Liver (tissue), 9 donors: ENCODE measurements around the gene TMEM91. TPM values are rescaled to one million over a fixed set of nuclear protein-coding genes. Genes with fewer than 3 reads are reported as not detected.

Experiments used
- DNase-seq: peaks from one replicate; pipeline ENCODE4 v3.0.0-alpha.2; 2017; ENCODE audit warnings: low spot score
- H3K27ac ChIP-seq, 2 donors: one replicate each; pipeline ENCODE4 v1.7.0; 2013; ENCODE audit warnings: inconsistent platforms in 2 of 2, low read length in 2 of 2, control low read depth in 1 of 2, low read depth in 1 of 2, mild to moderate bottlenecking in 1 of 2
- H3K27me3 ChIP-seq, 4 donors: one replicate each; pipeline versions ENCODE4 v1.6.1 to v1.7.0; 2013; ENCODE audit warnings: low read length in 3 of 4, inconsistent platforms in 1 of 4, mild to moderate bottlenecking in 1 of 4, moderate library complexity in 1 of 4; ENCODE audit not compliant: control insufficient read depth in 4 of 4, insufficient read depth in 4 of 4
- H3K36me3 ChIP-seq, 4 donors: one replicate each; pipeline versions ENCODE4 v1.6.1 to v1.7.0; 2013; ENCODE audit warnings: low read length in 3 of 4, mild to moderate bottlenecking in 3 of 4, low read depth in 1 of 4, moderate library complexity in 1 of 4; ENCODE audit not compliant: control insufficient read depth in 4 of 4, insufficient read depth in 3 of 4
- H3K4me1 ChIP-seq, 4 donors: one replicate each; pipeline versions ENCODE4 v1.6.1 to v1.7.0; 2013; ENCODE audit warnings: low read length in 3 of 4, mild to moderate bottlenecking in 3 of 4, moderate library complexity in 1 of 4; ENCODE audit not compliant: control insufficient read depth in 4 of 4, insufficient read depth in 4 of 4
- H3K4me3 ChIP-seq, 3 donors: one replicate each; pipeline versions ENCODE4 v1.6.1 to v1.7.0; 2013; ENCODE audit warnings: low read length in 3 of 3, control low read depth in 1 of 3, low read depth in 1 of 3, mild to moderate bottlenecking in 1 of 3
- H3K9ac ChIP-seq, 2 donors: one replicate each; pipeline ENCODE4 v1.7.0; 2013; ENCODE audit warnings: low read length in 2 of 2, mild to moderate bottlenecking in 2 of 2, moderate library complexity in 2 of 2, control low read depth in 1 of 2, low read depth in 1 of 2
- H3K9me3 ChIP-seq, 4 donors: one replicate each; pipeline versions ENCODE4 v1.6.1 to v1.7.0; 2013; ENCODE audit warnings: low read length in 3 of 4; ENCODE audit not compliant: control insufficient read depth in 4 of 4
- ATF3 ChIP-seq: IDR thresholded peaks from 2 replicates; pipeline ENCODE4 v1.6.1; 2016; ENCODE audit warnings: antibody characterized with exemption
- EGR1 ChIP-seq, 2 donors: IDR thresholded peaks; 2 replicates each; pipeline ENCODE4 v1.6.1; 2016 to 2018; ENCODE audit warnings: antibody characterized with exemption in 2 of 2, low read depth in 2 of 2
- FOXA1 ChIP-seq: IDR thresholded peaks from 2 replicates; pipeline ENCODE4 v1.6.1; 2016; ENCODE audit warnings: antibody characterized with exemption
- FOXA2 ChIP-seq: IDR thresholded peaks from 2 replicates; pipeline ENCODE4 v1.6.1; 2016; ENCODE audit warnings: antibody characterized with exemption
- GABPA ChIP-seq, 2 donors: IDR thresholded peaks in 1 of 2; conservative IDR thresholded peaks in 1 of 2; 2 replicates each; pipeline ENCODE4 v1.6.1; 2016; ENCODE audit warnings: antibody characterized with exemption in 2 of 2, mild to moderate bottlenecking in 1 of 2, moderate library complexity in 1 of 2
- HNF4A ChIP-seq, 2 donors: conservative IDR thresholded peaks; 2 replicates each; pipeline ENCODE4 v1.6.1; 2016; ENCODE audit warnings: antibody characterized with exemption in 2 of 2, mild to moderate bottlenecking in 2 of 2
- HNF4G ChIP-seq: IDR thresholded peaks from 2 replicates; pipeline ENCODE4 v1.6.1; 2016; ENCODE audit warnings: antibody characterized with exemption
- JUND ChIP-seq, 2 donors: IDR thresholded peaks; 2 replicates each; pipeline ENCODE4 v1.6.1; 2016; ENCODE audit warnings: antibody characterized with exemption in 2 of 2
- MAX ChIP-seq: IDR thresholded peaks from 2 replicates; pipeline ENCODE4 v1.6.1; 2016; ENCODE audit warnings: antibody characterized with exemption
- NR2F2 ChIP-seq: IDR thresholded peaks from 2 replicates; pipeline ENCODE4 v1.6.1; 2016; ENCODE audit warnings: antibody characterized with exemption
- RAD21 ChIP-seq, 2 donors: IDR thresholded peaks; 2 replicates each; pipeline ENCODE4 v1.6.1; 2016; ENCODE audit warnings: antibody characterized with exemption in 2 of 2, mild to moderate bottlenecking in 2 of 2
- REST ChIP-seq: IDR thresholded peaks from 2 replicates; pipeline ENCODE4 v1.6.1; 2016; ENCODE audit warnings: antibody characterized with exemption, mild to moderate bottlenecking
- RXRA ChIP-seq, 2 donors: IDR thresholded peaks; 2 replicates each; pipeline ENCODE4 v1.6.1; 2017 to 2018; ENCODE audit warnings: antibody characterized with exemption in 2 of 2, mild to moderate bottlenecking in 1 of 2
- SP1 ChIP-seq: IDR thresholded peaks from 2 replicates; pipeline ENCODE4 v1.6.1; 2018; ENCODE audit warnings: antibody characterized with exemption, mild to moderate bottlenecking
- TAF1 ChIP-seq: conservative IDR thresholded peaks from 2 replicates; pipeline ENCODE4 v1.6.1; 2016; ENCODE audit warnings: antibody characterized with exemption, mild to moderate bottlenecking
- YY1 ChIP-seq: IDR thresholded peaks from 2 replicates; pipeline ENCODE4 v1.6.1; 2016; ENCODE audit warnings: antibody characterized with exemption, mild to moderate bottlenecking
- WGBS: extraction: QIAGEN DNeasy Blood & Tissue Kit; methylation state at CpG from one replicate; pipeline ENCODE4 v1.1.7; 2013; 5-methylcytosine and 5-hydroxymethylcytosine counted together
- polyA plus RNA-seq, 2 donors: library from polyadenylated mRNA; stranded (reverse) in 1 of 2; unstranded in 1 of 2; fragments of 200-250 nt in 1 of 2; fragments of >200 nt in 1 of 2; fragmentation: Nextera tagmentation in 1 of 2; extraction: Ambion mirVana in 1 of 2; gene quantifications; one replicate each; pipeline versions ENCODE4 v1.2.1 to v1.2.3, GENCODE V29; 2013 to 2015
- total RNA-seq, 2 donors: library from RNA; depleted of rRNA; stranded (reverse); fragments of >200 nt; gene quantifications; one replicate each; pipeline ENCODE4 v1.2.3, GENCODE V29; 2014
- TF ChIP-seq, protein P1 (sequence below): fragments of 150-350 bp; IDR thresholded peaks from 2 replicates; pipeline ENCODE4 v1.5.1; 2017; ENCODE audit warnings: improper control_type of control experiment, low read depth, low read length; ENCODE audit not compliant: missing input control
- donor health status: healthy.
- donor health status: healthy.
- donor health status: healthy.
- donor health status: healthy.
- donor health status: healthy.

Gene TMEM91
- total and polyA plus RNA-seq, 4 donors = 1.6 to 4.0 (median 2.9) TPM

- Histone ChIP-seq H3K9ac (no peak overlapping the region), H3K27me3 (no peaks in the 10 kb centered on the region), H3K4me3 (no peak overlapping the region), H3K9me3 (no peaks in the 10 kb centered on the region), H3K4me1 (peaks cover 9 to 13% (median 11%) of the 10 kb centered on the region in 4 donors), H3K27ac (no peak overlapping the region), H3K36me3 (peaks cover 5 to 41% (median 23%) of the 10 kb centered on the region in 4 donors)
- TF ChIP-seq FOXA1 = no peak
- TF ChIP-seq, protein P1, sequence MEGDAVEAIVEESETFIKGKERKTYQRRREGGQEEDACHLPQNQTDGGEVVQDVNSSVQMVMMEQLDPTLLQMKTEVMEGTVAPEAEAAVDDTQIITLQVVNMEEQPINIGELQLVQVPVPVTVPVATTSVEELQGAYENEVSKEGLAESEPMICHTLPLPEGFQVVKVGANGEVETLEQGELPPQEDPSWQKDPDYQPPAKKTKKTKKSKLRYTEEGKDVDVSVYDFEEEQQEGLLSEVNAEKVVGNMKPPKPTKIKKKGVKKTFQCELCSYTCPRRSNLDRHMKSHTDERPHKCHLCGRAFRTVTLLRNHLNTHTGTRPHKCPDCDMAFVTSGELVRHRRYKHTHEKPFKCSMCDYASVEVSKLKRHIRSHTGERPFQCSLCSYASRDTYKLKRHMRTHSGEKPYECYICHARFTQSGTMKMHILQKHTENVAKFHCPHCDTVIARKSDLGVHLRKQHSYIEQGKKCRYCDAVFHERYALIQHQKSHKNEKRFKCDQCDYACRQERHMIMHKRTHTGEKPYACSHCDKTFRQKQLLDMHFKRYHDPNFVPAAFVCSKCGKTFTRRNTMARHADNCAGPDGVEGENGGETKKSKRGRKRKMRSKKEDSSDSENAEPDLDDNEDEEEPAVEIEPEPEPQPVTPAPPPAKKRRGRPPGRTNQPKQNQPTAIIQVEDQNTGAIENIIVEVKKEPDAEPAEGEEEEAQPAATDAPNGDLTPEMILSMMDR = no peak
- no peak for TF ChIP-seq RXRA (IDR thresholded peaks at IDR 0.05)
- no peak for DNase-seq
- WGBS = 91% methylated on average over 9 of the region's 9 CpGs
Measured at GRCh38 chr19:41411100-41411967, 35.0 kb downstream of the TMEM91 start.

GRCh38 chr19:41411968-41412265 lies 35.6 kb downstream of the TMEM91 start:
- 96% methylated on average over 11 of the region's 11 CpGs for WGBS
- Histone ChIP-seq H3K9me3 (no peaks in the 10 kb centered on the region), H3K36me3 (peaks cover 5 to 46% (median 24%) of the 10 kb centered on the region in 4 donors), H3K9ac (no peak overlapping the region), H3K4me1 (peaks cover 9 to 11% (median 10%) of the 10 kb centered on the region in 4 donors), H3K27ac (no peak overlapping the region), H3K4me3 (no peak overlapping the region), H3K27me3 (no peaks in the 10 kb centered on the region)
- TF ChIP-seq RXRA (IDR thresholded peaks at IDR 0.05) (no peak), REST (no peak), SP1 (no peak), RAD21 (IDR thresholded peaks at IDR 0.05) (no peak), MAX (no peak), ATF3 (no peak), TAF1 (no peak), NR2F2 (no peak), EGR1 (IDR thresholded peaks at IDR 0.05; ENCODE audit: low read depth in 2 of 2) (no peak), GABPA (IDR thresholded peaks at IDR 0.05 in 1 of 2, conservative IDR thresholded peaks at IDR 0.05 in 1 of 2) (no peak), HNF4G (no peak), JUND (IDR thresholded peaks at IDR 0.05) (no peak), FOXA2 (no peak), HNF4A (conservative IDR thresholded peaks at IDR 0.05) (no peak), FOXA1 (no peak), YY1 (no peak)
- TF ChIP-seq, protein P1 = no peak
- DNase-seq = no peak
